Bronchial epithelial cell (primary cell): ENCODE measurements around the gene CCL5. TPM values are rescaled to one million over a fixed set of nuclear protein-coding genes. Genes with fewer than 3 reads are reported as not detected.

Experiments used
- DNase-seq: peaks from one replicate; pipeline ENCODE4 v3.0.0-alpha.2; 2010; ENCODE audit warnings: low read depth
- FAIRE-seq: peaks from 2 replicates; lab custom pipeline; 2011; peaks lifted over from hg19 to GRCh38; lab: Jason Lieb, UNC
- H3K27me3 ChIP-seq: 2 replicates; pipeline ENCODE4 v1.5.1; 2011; ENCODE audit warnings: low read length; ENCODE audit not compliant: control insufficient read depth, insufficient read depth
- H3K36me3 ChIP-seq: 2 replicates; pipeline ENCODE4 v1.5.1; 2011; ENCODE audit warnings: low read length; ENCODE audit not compliant: control insufficient read depth, insufficient read depth
- H3K4me3 ChIP-seq: 2 replicates; pipeline ENCODE4 v1.5.1; 2011; ENCODE audit warnings: mild to moderate bottlenecking, low read depth, low read length, control low read depth
- CTCF ChIP-seq: IDR thresholded peaks from 2 replicates; pipeline ENCODE4 v1.5.1; 2011; ENCODE audit warnings: mild to moderate bottlenecking, moderate library complexity, low read length, control low read depth, inconsistent platforms; ENCODE audit not compliant: insufficient read depth, severe bottlenecking
- total RNA-seq: library from RNA; depleted of rRNA; stranded (reverse); fragments of >200 nt; gene quantifications from 2 replicates; pipeline ENCODE4 v1.2.1, GENCODE V29; 2014

The CCL5 gene
- total RNA-seq, 1 donor from 2014 or later, result not detected

GRCh38 chr17:35912339-35912912, 32.3 kb upstream of the CCL5 start:
- Histone ChIP-seq H3K36me3 (no peaks in the 10 kb centered on the region), H3K27me3 (no peaks in the 10 kb centered on the region), H3K4me3 (no peak overlapping the region)
- FAIRE-seq (no peak), DNase-seq (no peak)
- no peak for TF ChIP-seq CTCF

- FAIRE-seq, result no peak
- TF ChIP-seq CTCF, result no peak
- no peaks in the 10 kb centered on the region for H3K36me3 ChIP-seq
- no peak overlapping the region for H3K4me3 ChIP-seq
- H3K27me3 ChIP-seq, result no peaks in the 10 kb centered on the region
- no peak for DNase-seq
These were observed 29.2 kb upstream of the CCL5 start for GRCh38 chr17:35909408-35909807.

GRCh38 chr17:35907691-35908090, 27.5 kb upstream of the CCL5 start:
- Histone ChIP-seq H3K36me3 (no peaks in the 10 kb centered on the region), H3K4me3 (no peak overlapping the region), H3K27me3 (no peaks in the 10 kb centered on the region)
- FAIRE-seq (no peak), DNase-seq (no peak)
- no peak for TF ChIP-seq CTCF

- no peaks in the 10 kb centered on the region for H3K36me3 ChIP-seq
- no peak for DNase-seq
- H3K27me3 ChIP-seq, result no peaks in the 10 kb centered on the region
- H3K4me3 ChIP-seq, result no peak overlapping the region
- no peak for TF ChIP-seq CTCF
- no peak for FAIRE-seq
These were observed 26.9 kb upstream of the CCL5 start for GRCh38 chr17:35906926-35907637.

GRCh38 chr17:35906191-35906925, 26.2 kb upstream of the CCL5 start:
- Histone ChIP-seq H3K4me3 (no peak overlapping the region), H3K36me3 (no peaks in the 10 kb centered on the region), H3K27me3 (no peaks in the 10 kb centered on the region)
- no peak for TF ChIP-seq CTCF
- DNase-seq, result no peak
- no peak for FAIRE-seq
